B cell (primary cell): ENCODE measurements around the gene KLC4. TPM values are rescaled to one million over a fixed set of nuclear protein-coding genes. Genes with fewer than 3 reads are reported as not detected.

Experiments used
- ATAC-seq: fragments of 200-7000 bp; cut with Tn5 transposase; one replicate; pipeline ENCODE4 v1.10.0; 2021; ENCODE audit warnings: low read depth, mild to moderate bottlenecking, moderate number of reproducible peaks, moderate library complexity
- CTCF ChIA-PET: fragments of 350-600 bp; sonication (Branson Sonifier 250); formaldehyde crosslinking; loops from one replicate; lab custom pipeline; 2021; ENCODE audit warnings: antibody characterized with exemption, inconsistent platforms; lab: Charles Lee
- POLR2A ChIA-PET: fragments of 350-600 bp; sonication (Branson Sonifier 250); formaldehyde crosslinking; loops from one replicate; lab custom pipeline; 2021; ENCODE audit warnings: antibody characterized with exemption; lab: Charles Lee
- DNase-seq: peaks from one replicate; pipeline ENCODE4 v3.0.0; 2013
- H2AFZ ChIP-seq: 2 replicates; pipeline ENCODE4 v1.6.1; 2012; ENCODE audit warnings: mild to moderate bottlenecking, low read depth, low read length; ENCODE audit not compliant: insufficient read depth, poor library complexity, severe bottlenecking
- H3K27ac ChIP-seq, 2 donors: 1 replicate in 1 of 2; 2 replicates in 1 of 2; pipeline ENCODE4 v1.5.1; 2012 to 2013; ENCODE audit warnings: low read length in 2 of 2, mild to moderate bottlenecking in 2 of 2, moderate library complexity in 1 of 2
- H3K27me3 ChIP-seq, 4 experiments: fragments of 200-600 bp in 1 of 4; sonication (generic) in 1 of 4; replicated peaks in 1 of 4; 1 replicate in 2 of 4; 2 replicates in 2 of 4; pipeline versions ENCODE4 v1.6.1 to v1.7.0; 2013 to 2016; ENCODE audit warnings: low read length in 3 of 4, mild to moderate bottlenecking in 2 of 4, mixed read lengths in 1 of 4, moderate library complexity in 1 of 4; ENCODE audit not compliant: insufficient read depth in 4 of 4, control insufficient read depth in 3 of 4; ENCODE audit errors: control extremely low read depth in 1 of 4
- H3K36me3 ChIP-seq, 2 experiments: replicated peaks in 1 of 2; 1 replicate in 1 of 2; 2 replicates in 1 of 2; pipeline versions ENCODE4 v1.6.1 to v1.7.1; 2013; ENCODE audit warnings: low read length in 1 of 2; ENCODE audit not compliant: insufficient read depth in 2 of 2, control insufficient read depth in 1 of 2; ENCODE audit errors: control extremely low read depth in 1 of 2, extremely low read depth in 1 of 2
- H3K4me1 ChIP-seq, 2 donors: fragments of 200-600 bp in 1 of 2; sonication (generic) in 1 of 2; 1 replicate in 1 of 2; 2 replicates in 1 of 2; pipeline versions ENCODE4 v1.5.1 to v1.6.1; 2013 to 2017; ENCODE audit warnings: low read length in 2 of 2; ENCODE audit not compliant: control insufficient read depth in 2 of 2, insufficient read depth in 2 of 2
- H3K4me2 ChIP-seq: replicated peaks from 2 replicates; pipeline ENCODE3; 2012; ENCODE audit warnings: mild to moderate bottlenecking, low read depth, low read length; ENCODE audit not compliant: poor library complexity, severe bottlenecking
- H3K4me3 ChIP-seq, 5 experiments: fragments of 200-600 bp in 1 of 5; sonication (generic) in 1 of 5; 1 replicate in 3 of 5; 2 replicates in 2 of 5; pipeline versions ENCODE4 v1.5.1 to v1.7.0; 2011 to 2016; ENCODE audit warnings: low read length in 4 of 5, mild to moderate bottlenecking in 4 of 5, low read depth in 2 of 5, control low read depth in 1 of 5, moderate library complexity in 1 of 5; ENCODE audit not compliant: insufficient read depth in 1 of 5; ENCODE audit errors: control extremely low read depth in 1 of 5, extremely low read depth in 1 of 5
- H3K79me2 ChIP-seq: fragments of 200-600 bp; sonication (generic); one replicate; pipeline ENCODE4 v1.6.0; 2016; ENCODE audit warnings: low read length; ENCODE audit not compliant: control insufficient read depth, insufficient read depth
- H3K9ac ChIP-seq: fragments of 200-600 bp; sonication (generic); 2 replicates; pipeline ENCODE4 v1.6.1; 2017; ENCODE audit warnings: mild to moderate bottlenecking, low read length, moderate library complexity
- H3K9me3 ChIP-seq, 3 donors: one replicate each; pipeline versions ENCODE4 v1.6.1 to v1.7.1; 2013; ENCODE audit warnings: low read length in 2 of 3; ENCODE audit not compliant: control insufficient read depth in 2 of 3, insufficient read depth in 1 of 3; ENCODE audit errors: control extremely low read depth in 1 of 3
- H4K20me1 ChIP-seq: 2 replicates; pipeline ENCODE4 v1.6.0; 2012; ENCODE audit warnings: mild to moderate bottlenecking, low read length; ENCODE audit not compliant: insufficient read depth, control insufficient read depth, poor library complexity, severe bottlenecking
- H3K27ac Mint-ChIP-seq: one replicate; pipeline ENCODE4 v1.8.0; 2021; ENCODE audit warnings: mixed read lengths
- H3K27me3 Mint-ChIP-seq: one replicate; pipeline ENCODE4 v1.8.0; 2021; ENCODE audit warnings: mixed read lengths
- H3K4me1 Mint-ChIP-seq: one replicate; pipeline ENCODE4 v1.8.0; 2021; ENCODE audit warnings: mixed read lengths
- H3K4me3 Mint-ChIP-seq: one replicate; pipeline ENCODE4 v1.8.0; 2021; ENCODE audit warnings: mixed read lengths
- H3K9me3 Mint-ChIP-seq: one replicate; pipeline ENCODE4 v1.8.0; 2022; ENCODE audit warnings: mixed read lengths; ENCODE audit not compliant: insufficient read depth
- WGBS: methylation state at CpG from one replicate; pipeline ENCODE4 v1.1.5; 2013; ENCODE audit warnings: missing lambda C conversion rate; ENCODE audit not compliant: insufficient coverage; 5-methylcytosine and 5-hydroxymethylcytosine counted together
- intact Hi-C: fragments of 100-400 bp; cut with micrococcal nuclease; formaldehyde crosslinking; loops from one replicate; pipeline ENCODE4 v1.10.0; 2022
- polyA plus RNA-seq: library from polyadenylated mRNA; depleted of rRNA; stranded (reverse); fragments of >200 nt; gene quantifications from 2 replicates; pipeline ENCODE4 v1.2.3, GENCODE V29; 2012
- total RNA-seq, 2 donors: library from RNA; stranded (reverse); fragments of 120-200 nt in 1 of 2; gene quantifications; 1 replicate in 1 of 2; 2 replicates in 1 of 2; pipeline versions ENCODE4 v1.2.3 to v1.2.4, GENCODE V29; 2013 to 2022
- TF ChIP-seq, protein P1 (sequence below): fragments of 200-600 bp; IDR thresholded peaks from one replicate; pipeline ENCODE4 v1.8.0; 2022; ENCODE audit warnings: antibody characterized with exemption, mild to moderate bottlenecking

The KLC4 gene
- total and polyA plus RNA-seq, 2 donors (not counting 1 experiment from before 2014, with no cell fraction given), result 30.6 to 52.7 TPM

DNA sequence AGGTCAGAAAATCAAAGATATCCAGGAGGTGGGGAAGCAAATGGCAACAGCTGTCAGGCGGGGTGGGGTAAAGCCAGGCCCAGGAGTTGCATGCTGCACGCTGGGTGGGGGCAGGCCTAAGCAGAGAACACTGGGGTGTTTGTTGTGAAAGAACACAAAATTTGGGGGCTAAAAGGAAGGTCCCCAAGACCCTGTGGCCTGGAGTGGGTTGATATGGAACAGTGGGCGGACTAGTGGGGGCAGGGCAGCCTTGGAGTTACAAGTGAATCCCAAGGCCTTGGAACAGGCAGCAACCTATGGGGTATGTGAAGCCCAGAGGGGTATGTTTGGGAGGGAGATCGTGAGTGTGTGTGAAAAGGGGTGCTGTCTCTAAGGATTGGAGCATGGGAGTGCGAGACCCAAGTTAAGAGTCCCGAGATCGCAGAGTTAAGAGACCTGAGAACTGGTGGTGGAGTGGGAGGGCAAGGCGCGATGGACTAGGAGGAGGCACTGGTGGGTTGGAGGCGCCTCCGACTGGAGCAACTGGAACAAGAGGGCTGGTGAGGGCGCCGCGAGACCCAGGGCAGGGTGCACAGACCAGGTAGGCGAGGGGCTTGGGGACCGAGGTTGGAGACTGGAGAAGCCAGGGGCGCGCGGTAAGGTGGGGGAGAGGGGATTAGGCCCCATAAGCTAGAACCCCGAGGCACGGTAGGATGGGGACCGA, 6.4 kb upstream of the KLC4 start:
- TF ChIP-seq, protein P1, sequence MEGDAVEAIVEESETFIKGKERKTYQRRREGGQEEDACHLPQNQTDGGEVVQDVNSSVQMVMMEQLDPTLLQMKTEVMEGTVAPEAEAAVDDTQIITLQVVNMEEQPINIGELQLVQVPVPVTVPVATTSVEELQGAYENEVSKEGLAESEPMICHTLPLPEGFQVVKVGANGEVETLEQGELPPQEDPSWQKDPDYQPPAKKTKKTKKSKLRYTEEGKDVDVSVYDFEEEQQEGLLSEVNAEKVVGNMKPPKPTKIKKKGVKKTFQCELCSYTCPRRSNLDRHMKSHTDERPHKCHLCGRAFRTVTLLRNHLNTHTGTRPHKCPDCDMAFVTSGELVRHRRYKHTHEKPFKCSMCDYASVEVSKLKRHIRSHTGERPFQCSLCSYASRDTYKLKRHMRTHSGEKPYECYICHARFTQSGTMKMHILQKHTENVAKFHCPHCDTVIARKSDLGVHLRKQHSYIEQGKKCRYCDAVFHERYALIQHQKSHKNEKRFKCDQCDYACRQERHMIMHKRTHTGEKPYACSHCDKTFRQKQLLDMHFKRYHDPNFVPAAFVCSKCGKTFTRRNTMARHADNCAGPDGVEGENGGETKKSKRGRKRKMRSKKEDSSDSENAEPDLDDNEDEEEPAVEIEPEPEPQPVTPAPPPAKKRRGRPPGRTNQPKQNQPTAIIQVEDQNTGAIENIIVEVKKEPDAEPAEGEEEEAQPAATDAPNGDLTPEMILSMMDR, result no peak
- Histone ChIP-seq H3K4me3 (peak overlapping the region in 4 of 5 experiments; percentile 73 to 84 (median 77)), H3K36me3 (peaks cover 0 to 23% of the 10 kb centered on the region in 2 experiments), H3K79me2 (peaks cover 5% of the 10 kb centered on the region), H3K27me3 (no peaks in the 10 kb centered on the region), H4K20me1 (peaks cover 5% of the 10 kb centered on the region), H3K4me1 (peaks cover 16 to 18% of the 10 kb centered on the region in 2 donors), H3K4me2 (peak overlapping the region; percentile 77), H3K27ac (peak overlapping the region; percentile 73 to 85), H2AFZ (peak overlapping the region; percentile 81), H3K9ac (peak overlapping the region; percentile 77), H3K9me3 (no peaks in the 10 kb centered on the region)
- ChIA-PET CTCF (interaction anchor here (0.6 to 1.9 kb wide), 2 partner anchors 18 to 38 kb away, joined by 3 to 5 read pairs; no protein-coding TSS in a partner anchor), POLR2A (interaction anchor here (0.6 to 2.7 kb wide), 7 partner anchors 22 to 307 kb away, joined by 4 to 12 read pairs (median 8); partner anchors contain the start of genes CNPY3, KLHDC3, MEA1 and RRP36)
- WGBS, result 16% methylated on average over 22 of the region's 22 CpGs
- no peak for DNase-seq
- Mint-ChIP-seq H3K4me1 (peaks cover 30% of the 10 kb centered on the region), H3K27me3 (no peaks in the 10 kb centered on the region), H3K27ac (peak overlapping the region; percentile 95), H3K9me3 (no peaks in the 10 kb centered on the region), H3K4me3 (peak overlapping the region; percentile 94)
- intact Hi-C loops, result loop anchor here (1.0 to 10.0 kb wide), 2 partner anchors 39 to 478 kb away; partner anchors contain the start of gene KLHDC3
- peak; percentile 4 for ATAC-seq
